ENCODE measurements around the gene COX8C. TPM values are rescaled to one million over a fixed set of nuclear protein-coding genes. Genes with fewer than 3 reads are reported as not detected.

Gene COX8C
- total and polyA plus RNA-seq, 9 of the 15 experiments (the other 6 are each of a cell fraction or from before 2014, with no cell fraction given): not detected

DNA sequence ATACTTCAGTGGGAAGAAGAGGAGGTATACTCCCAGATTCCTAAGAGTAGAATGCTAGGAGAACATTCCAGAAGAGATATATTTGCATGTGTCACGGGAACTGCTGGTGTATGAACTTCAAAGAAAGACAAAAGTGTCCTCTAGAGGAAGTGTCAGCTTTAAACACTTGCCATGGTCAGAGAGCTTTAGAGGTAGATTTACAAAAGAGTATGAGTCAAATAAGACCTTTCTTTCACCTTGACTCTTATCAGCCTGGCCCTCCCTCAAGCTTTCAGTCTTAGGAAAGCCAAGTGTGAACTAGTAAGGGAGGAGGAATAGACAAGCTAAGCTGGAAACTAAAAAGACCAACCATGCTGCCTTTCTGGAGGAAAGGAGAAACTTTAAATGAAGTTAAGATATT, 34.7 kb downstream of the COX8C start:
- H3K4me2 ChIP-seq (ENCODE audit: insufficient read depth, low read length): no peak overlapping the region
- H3K27me3 ChIP-seq (ENCODE audit: control insufficient read depth in 2 of 2, insufficient read depth in 2 of 2, low read length in 2 of 2): no peaks in the 10 kb centered on the region; a peak in 1 of 5 replicates
- no peak overlapping the region for H2AFZ ChIP-seq (ENCODE audit: low read depth, low read length)
- H3K9ac ChIP-seq (ENCODE audit: insufficient read depth in 1 of 2, low read depth in 2 of 2, low read length in 2 of 2): no peak overlapping the region
- H3K36me3 ChIP-seq (ENCODE audit: control insufficient read depth, insufficient read depth, low read length): no peaks in the 10 kb centered on the region
- no peaks in the 10 kb centered on the region for H3K9me3 ChIP-seq (replicated peaks; ENCODE audit: control insufficient read depth, insufficient read depth, low read depth, low read length)
- no peaks in the 10 kb centered on the region for H3K4me1 ChIP-seq (replicated peaks in 1 of 2; ENCODE audit: control insufficient read depth in 2 of 2, insufficient read depth in 2 of 2, low read length in 2 of 2)
- WGBS (ENCODE audit: insufficient coverage, low coverage, missing lambda C conversion rate): 0% methylated on average over 1 of the region's 1 CpG
- no peaks in the 10 kb centered on the region for H3K9me1 ChIP-seq (ENCODE audit: control insufficient read depth, insufficient read depth, low read length)
- no peaks in the 10 kb centered on the region for H4K20me1 ChIP-seq (replicated peaks; ENCODE audit: control insufficient read depth, insufficient read depth, low read length)
- no peak overlapping the region for H3K27ac ChIP-seq (ENCODE audit: extremely low read depth, low read depth, low read length)
- in situ Hi-C loops (cut with MboI) (no loop called here), intact Hi-C loops (cut with micrococcal nuclease) (no loop called here)
- ATAC-seq: no peak
- no peaks in the 10 kb centered on the region for H3K79me2 ChIP-seq (ENCODE audit: control insufficient read depth, insufficient read depth, low read length)
- CTCF ChIA-PET (ENCODE audit: low intra/inter-chr PET ratio): no interaction called here
- DNase-seq (ENCODE audit: extremely low read depth in 1 of 4, low spot score in 3 of 4): no peak
- POLR2A ChIA-PET: no interaction called here
- no peak overlapping the region for H3K4me3 ChIP-seq
- FAIRE-seq: no peak
- BruUV-seq (replicated peaks): no TSS peak
- TF ChIP-seq JUNB (CRISPR knock-in tag; conservative IDR thresholded peaks at IDR 0.05) (no peak), ZNF174 (CRISPR knock-in tag; IDR thresholded peaks at IDR 0.05) (no peak), CBFB (CRISPR knock-in tag; IDR thresholded peaks at IDR 0.05) (no peak), RBM17 (IDR thresholded peaks at IDR 0.05; ENCODE audit: borderline replicate concordance, low read depth, low read length) (no peak), ZNF76 (CRISPR knock-in tag; IDR thresholded peaks at IDR 0.05; ENCODE audit: borderline replicate concordance) (no peak), PHB2 (IDR thresholded peaks at IDR 0.05; ENCODE audit: low read depth) (no peak), KHSRP (IDR thresholded peaks at IDR 0.05) (no peak), KLF13 (tag; IDR thresholded peaks at IDR 0.05; ENCODE audit: borderline replicate concordance, low read depth) (no peak), ZNF134 (CRISPR knock-in tag; conservative IDR thresholded peaks at IDR 0.05) (no peak), MAZ (CRISPR knock-in tag; conservative IDR thresholded peaks at IDR 0.05 in 1 of 2, IDR thresholded peaks at IDR 0.05 in 1 of 2) (no peak), ZNF124 (CRISPR knock-in tag; IDR thresholded peaks at IDR 0.05) (no peak)
- TF ChIP-seq, protein P1, sequence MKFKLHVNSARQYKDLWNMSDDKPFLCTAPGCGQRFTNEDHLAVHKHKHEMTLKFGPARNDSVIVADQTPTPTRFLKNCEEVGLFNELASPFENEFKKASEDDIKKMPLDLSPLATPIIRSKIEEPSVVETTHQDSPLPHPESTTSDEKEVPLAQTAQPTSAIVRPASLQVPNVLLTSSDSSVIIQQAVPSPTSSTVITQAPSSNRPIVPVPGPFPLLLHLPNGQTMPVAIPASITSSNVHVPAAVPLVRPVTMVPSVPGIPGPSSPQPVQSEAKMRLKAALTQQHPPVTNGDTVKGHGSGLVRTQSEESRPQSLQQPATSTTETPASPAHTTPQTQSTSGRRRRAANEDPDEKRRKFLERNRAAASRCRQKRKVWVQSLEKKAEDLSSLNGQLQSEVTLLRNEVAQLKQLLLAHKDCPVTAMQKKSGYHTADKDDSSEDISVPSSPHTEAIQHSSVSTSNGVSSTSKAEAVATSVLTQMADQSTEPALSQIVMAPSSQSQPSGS (CRISPR knock-in tag; IDR thresholded peaks at IDR 0.05): no peak
- TF ChIP-seq, protein P2, sequence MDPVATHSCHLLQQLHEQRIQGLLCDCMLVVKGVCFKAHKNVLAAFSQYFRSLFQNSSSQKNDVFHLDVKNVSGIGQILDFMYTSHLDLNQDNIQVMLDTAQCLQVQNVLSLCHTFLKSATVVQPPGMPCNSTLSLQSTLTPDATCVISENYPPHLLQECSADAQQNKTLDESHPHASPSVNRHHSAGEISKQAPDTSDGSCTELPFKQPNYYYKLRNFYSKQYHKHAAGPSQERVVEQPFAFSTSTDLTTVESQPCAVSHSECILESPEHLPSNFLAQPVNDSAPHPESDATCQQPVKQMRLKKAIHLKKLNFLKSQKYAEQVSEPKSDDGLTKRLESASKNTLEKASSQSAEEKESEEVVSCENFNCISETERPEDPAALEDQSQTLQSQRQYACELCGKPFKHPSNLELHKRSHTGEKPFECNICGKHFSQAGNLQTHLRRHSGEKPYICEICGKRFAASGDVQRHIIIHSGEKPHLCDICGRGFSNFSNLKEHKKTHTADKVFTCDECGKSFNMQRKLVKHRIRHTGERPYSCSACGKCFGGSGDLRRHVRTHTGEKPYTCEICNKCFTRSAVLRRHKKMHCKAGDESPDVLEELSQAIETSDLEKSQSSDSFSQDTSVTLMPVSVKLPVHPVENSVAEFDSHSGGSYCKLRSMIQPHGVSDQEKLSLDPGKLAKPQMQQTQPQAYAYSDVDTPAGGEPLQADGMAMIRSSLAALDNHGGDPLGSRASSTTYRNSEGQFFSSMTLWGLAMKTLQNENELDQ (CRISPR knock-in tag; IDR thresholded peaks at IDR 0.05; ENCODE audit: borderline replicate concordance): no peak
- TF ChIP-seq, protein P3, sequence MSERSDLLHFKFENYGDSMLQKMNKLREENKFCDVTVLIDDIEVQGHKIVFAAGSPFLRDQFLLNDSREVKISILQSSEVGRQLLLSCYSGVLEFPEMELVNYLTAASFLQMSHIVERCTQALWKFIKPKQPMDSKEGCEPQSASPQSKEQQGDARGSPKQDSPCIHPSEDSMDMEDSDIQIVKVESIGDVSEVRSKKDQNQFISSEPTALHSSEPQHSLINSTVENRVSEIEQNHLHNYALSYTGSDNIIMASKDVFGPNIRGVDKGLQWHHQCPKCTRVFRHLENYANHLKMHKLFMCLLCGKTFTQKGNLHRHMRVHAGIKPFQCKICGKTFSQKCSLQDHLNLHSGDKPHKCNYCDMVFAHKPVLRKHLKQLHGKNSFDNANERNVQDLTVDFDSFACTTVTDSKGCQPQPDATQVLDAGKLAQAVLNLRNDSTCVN (CRISPR knock-in tag; IDR thresholded peaks at IDR 0.05): no peak
- TF ChIP-seq, protein P4, sequence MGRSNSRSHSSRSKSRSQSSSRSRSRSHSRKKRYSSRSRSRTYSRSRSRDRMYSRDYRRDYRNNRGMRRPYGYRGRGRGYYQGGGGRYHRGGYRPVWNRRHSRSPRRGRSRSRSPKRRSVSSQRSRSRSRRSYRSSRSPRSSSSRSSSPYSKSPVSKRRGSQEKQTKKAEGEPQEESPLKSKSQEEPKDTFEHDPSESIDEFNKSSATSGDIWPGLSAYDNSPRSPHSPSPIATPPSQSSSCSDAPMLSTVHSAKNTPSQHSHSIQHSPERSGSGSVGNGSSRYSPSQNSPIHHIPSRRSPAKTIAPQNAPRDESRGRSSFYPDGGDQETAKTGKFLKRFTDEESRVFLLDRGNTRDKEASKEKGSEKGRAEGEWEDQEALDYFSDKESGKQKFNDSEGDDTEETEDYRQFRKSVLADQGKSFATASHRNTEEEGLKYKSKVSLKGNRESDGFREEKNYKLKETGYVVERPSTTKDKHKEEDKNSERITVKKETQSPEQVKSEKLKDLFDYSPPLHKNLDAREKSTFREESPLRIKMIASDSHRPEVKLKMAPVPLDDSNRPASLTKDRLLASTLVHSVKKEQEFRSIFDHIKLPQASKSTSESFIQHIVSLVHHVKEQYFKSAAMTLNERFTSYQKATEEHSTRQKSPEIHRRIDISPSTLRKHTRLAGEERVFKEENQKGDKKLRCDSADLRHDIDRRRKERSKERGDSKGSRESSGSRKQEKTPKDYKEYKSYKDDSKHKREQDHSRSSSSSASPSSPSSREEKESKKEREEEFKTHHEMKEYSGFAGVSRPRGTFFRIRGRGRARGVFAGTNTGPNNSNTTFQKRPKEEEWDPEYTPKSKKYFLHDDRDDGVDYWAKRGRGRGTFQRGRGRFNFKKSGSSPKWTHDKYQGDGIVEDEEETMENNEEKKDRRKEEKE (IDR thresholded peaks at IDR 0.05; ENCODE audit: borderline replicate concordance in 1 of 2, control insufficient read depth in 1 of 2, low read depth in 2 of 2, low read length in 1 of 2): no peak
